Astrocyte of the spinal cord (primary cell): ENCODE results near the gene ARF3.

Experiments used
- DNase-seq: peaks from one replicate; pipeline ENCODE4 v3.0.0; 2011; ENCODE audit warnings: low read depth, low spot score
- H3K4me3 ChIP-seq: 2 replicates; pipeline ENCODE4 v1.5.1; 2011; ENCODE audit warnings: low read depth, mild to moderate bottlenecking, low read length, moderate library complexity
- CTCF ChIP-seq: IDR thresholded peaks from 2 replicates; pipeline ENCODE4 v1.5.1; 2012; ENCODE audit warnings: low read depth, mild to moderate bottlenecking, low read length, inconsistent platforms
- in situ Hi-C: cut with HindIII; loops from 2 replicates; pipeline ENCODE4 v1.10.0; 2017; ENCODE audit warnings: low sequenced_read_pairs

The ARF3 gene

GRCh38 chr12:48981757-48982157, 24.5 kb upstream of the ARF3 start:
- no peak overlapping the region for H3K4me3 ChIP-seq
- TF ChIP-seq CTCF: no peak
- no peak for DNase-seq
- in situ Hi-C loops: no loop called here

GRCh38 chr12:48980953-48981756, 23.9 kb upstream of the ARF3 start:
- H3K4me3 ChIP-seq: no peak overlapping the region
- no peak for DNase-seq
- TF ChIP-seq CTCF: no peak
- in situ Hi-C loops: no loop called here

- H3K4me3 ChIP-seq: no peak overlapping the region
- TF ChIP-seq CTCF: peak; percentile 3
- in situ Hi-C loops: no loop called here
- no peak for DNase-seq
Measured at GRCh38 chr12:48980389-48980952, 23.2 kb upstream of the ARF3 start.

GRCh38 chr12:48979602-48980388, 22.5 kb upstream of the ARF3 start:
- no peak for TF ChIP-seq CTCF
- DNase-seq: no peak
- H3K4me3 ChIP-seq: no peak overlapping the region
- in situ Hi-C loops: no loop called here

- H3K4me3 ChIP-seq: no peak overlapping the region
- no peak for TF ChIP-seq CTCF
- in situ Hi-C loops: no loop called here
- DNase-seq: no peak
Measured at GRCh38 chr12:48978741-48979601, 21.7 kb upstream of the ARF3 start.

GRCh38 chr12:48978291-48978740, 21.0 kb upstream of the ARF3 start, which contains the start of gene WNT1:
Gene WNT1, plus strand, starts transcription at chr12:48978322. Its CDS starts 329 bp downstream, at chr12:48978651.
- no peak for TF ChIP-seq CTCF
- in situ Hi-C loops: no loop called here
- no peak within 1 kb of the TSS for H3K4me3 ChIP-seq
- DNase-seq: no peak
